Measurements from ENCODE around the gene SLC15A3. TPM values are rescaled to one million over a fixed set of nuclear protein-coding genes. Genes with fewer than 3 reads are reported as not detected.

The SLC15A3 gene
- total RNA-seq, 2 experiments from 2014 or later, result 3.9 to 4.7 TPM

DNA sequence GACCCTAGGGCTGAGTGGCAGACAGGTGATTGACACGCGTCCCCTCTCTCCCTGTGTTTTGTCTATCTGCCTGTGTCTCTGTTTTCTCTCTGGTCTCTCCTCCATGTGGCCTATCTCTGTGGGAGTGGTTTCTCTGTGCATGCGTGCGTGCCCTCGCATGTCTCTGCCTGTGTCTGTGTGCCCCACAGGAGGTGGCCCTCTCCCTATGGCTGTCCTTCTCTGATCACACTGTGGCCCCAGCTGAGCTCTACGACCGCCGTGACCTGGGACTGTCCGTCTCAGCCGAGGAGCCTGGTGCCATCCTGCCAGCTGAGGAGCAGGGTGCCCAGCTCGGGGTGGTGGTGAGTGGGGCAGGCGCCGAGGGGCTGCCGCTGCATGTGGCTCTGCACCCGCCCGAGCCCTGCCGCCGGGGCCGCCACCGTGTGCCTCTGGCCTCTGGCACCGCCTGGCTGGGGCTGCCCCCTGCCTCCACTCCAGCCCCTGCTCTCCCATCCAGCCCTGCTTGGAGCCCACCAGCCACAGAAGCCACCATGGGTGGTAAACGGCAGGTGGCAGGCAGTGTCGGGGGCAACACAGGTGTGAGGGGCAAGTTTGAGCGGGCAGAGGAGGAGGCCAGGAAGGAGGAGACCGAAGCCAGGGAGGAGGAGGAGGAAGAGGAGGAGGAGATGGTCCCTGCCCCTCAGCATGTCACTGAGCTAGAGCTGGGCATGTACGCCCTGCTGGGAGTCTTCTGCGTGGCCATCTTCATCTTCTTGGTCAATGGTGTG is 16.1 kb downstream of the SLC15A3 start:
- Mint-ChIP-seq H3K4me1 (ENCODE audit: low read depth) (no peaks in the 10 kb centered on the region), H3K4me3 (no peak overlapping the region), H3K27me3 (peaks cover 1% of the 10 kb centered on the region), H3K9me3 (no peaks in the 10 kb centered on the region), H3K36me3 (ENCODE audit: low read depth) (no peaks in the 10 kb centered on the region), H3K27ac (no peak overlapping the region)
- CTCF ChIA-PET, result no interaction called here
- DNase-seq (no peak), ATAC-seq (no peak)
- TF ChIP-seq, protein P1, sequence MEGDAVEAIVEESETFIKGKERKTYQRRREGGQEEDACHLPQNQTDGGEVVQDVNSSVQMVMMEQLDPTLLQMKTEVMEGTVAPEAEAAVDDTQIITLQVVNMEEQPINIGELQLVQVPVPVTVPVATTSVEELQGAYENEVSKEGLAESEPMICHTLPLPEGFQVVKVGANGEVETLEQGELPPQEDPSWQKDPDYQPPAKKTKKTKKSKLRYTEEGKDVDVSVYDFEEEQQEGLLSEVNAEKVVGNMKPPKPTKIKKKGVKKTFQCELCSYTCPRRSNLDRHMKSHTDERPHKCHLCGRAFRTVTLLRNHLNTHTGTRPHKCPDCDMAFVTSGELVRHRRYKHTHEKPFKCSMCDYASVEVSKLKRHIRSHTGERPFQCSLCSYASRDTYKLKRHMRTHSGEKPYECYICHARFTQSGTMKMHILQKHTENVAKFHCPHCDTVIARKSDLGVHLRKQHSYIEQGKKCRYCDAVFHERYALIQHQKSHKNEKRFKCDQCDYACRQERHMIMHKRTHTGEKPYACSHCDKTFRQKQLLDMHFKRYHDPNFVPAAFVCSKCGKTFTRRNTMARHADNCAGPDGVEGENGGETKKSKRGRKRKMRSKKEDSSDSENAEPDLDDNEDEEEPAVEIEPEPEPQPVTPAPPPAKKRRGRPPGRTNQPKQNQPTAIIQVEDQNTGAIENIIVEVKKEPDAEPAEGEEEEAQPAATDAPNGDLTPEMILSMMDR (IDR thresholded peaks at IDR 0.05), result no peak
- POLR2A ChIA-PET, result interaction anchor here (1.0 to 1.5 kb wide), 4 partner anchors 10 to 20 kb away, joined by 3 to 5 read pairs (median 3); no protein-coding TSS in a partner anchor
- intact Hi-C loops (cut with micrococcal nuclease), result no loop called here

DNA sequence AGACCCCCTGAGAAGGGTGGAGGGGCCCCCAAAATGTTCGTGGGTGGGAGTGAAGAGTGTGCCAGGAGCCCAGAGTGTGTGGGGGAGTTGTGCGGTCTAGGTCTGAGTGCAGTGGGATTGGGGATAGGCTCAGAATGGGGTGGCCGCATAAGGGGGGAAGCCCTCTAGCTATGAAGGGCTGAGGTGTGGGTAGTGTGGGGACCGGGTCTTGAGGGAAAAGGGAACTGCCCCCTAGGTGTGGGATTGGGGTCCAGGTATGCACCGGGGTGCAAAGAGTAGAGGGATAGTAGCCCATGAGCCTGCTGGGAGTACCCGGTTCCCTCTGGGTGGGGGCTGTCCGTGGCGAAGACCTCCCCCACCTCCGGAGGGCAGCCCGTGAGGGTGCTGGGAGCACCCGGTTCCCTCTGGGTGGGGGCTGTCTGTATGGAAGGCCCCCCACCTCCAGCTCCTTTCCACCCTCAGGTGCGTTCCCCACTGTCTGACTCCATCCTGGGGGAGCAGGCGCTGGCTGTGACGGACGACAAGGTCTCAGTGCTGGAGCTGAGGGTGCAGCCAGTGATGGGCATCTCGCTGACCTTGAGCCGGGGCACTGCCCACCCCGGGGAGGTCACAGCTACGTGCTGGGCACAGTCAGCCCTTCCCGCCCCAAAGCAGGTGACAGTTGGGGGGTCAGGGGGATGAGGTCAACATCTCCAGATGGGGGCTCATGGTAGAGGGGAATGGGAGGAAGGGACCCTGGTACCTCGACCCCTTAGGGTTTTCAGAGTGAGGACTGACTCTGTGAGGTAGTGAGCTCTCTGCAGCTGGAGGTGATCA is 17.0 kb downstream of the SLC15A3 start:
- POLR2A ChIA-PET, result interaction anchor here (1.0 to 1.5 kb wide), 4 partner anchors 11 to 20 kb away, joined by 3 to 5 read pairs (median 3); no protein-coding TSS in a partner anchor
- CTCF ChIA-PET, result no interaction called here
- intact Hi-C loops (cut with micrococcal nuclease), result no loop called here

DNA sequence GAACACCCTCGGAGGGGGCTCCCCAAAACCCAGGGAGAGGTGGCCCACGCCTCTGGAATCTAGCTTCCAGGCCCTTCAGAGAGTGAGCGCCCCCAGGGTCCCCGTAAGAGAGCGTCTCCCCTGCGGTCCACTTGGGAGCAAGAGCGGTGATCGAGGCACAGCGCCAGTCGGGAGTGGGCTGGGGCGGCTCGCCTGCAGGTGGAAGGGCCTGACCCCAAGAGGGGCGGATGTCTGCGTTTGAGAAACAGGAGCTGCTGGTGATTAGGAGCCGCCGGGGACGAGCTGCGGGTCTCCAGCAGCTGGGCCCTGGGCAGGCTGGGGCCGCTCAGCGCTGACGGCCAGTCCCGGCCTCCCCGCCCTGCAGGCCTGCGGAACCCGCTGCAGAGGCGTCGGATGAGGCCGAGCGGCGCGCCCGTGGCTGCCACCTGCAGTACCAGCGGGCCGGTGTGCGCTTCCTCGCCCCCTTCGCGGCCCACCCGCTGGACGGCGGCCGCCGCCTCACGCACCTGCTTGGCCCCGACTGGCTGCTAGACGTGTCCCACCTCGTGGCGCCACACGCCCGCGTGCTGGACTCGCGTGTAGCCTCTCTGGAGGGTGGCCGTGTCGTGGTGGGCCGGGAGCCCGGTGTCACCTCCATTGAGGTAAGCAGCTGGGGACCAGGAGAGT is 17.7 kb downstream of the SLC15A3 start:
- ChIA-PET CTCF (no interaction called here), POLR2A (interaction anchor here (0.7 to 1.5 kb wide), 3 partner anchors 10 to 114 kb away, joined by 3 read pairs; no protein-coding TSS in a partner anchor)
- Mint-ChIP-seq H3K9me3 (no peaks in the 10 kb centered on the region), H3K4me1 (ENCODE audit: low read depth) (no peaks in the 10 kb centered on the region), H3K27me3 (peaks cover 3% of the 10 kb centered on the region), H3K4me3 (no peak overlapping the region), H3K36me3 (ENCODE audit: low read depth) (no peaks in the 10 kb centered on the region), H3K27ac (no peak overlapping the region)
- TF ChIP-seq, protein P1 (IDR thresholded peaks at IDR 0.05), result no peak
- intact Hi-C loops (cut with micrococcal nuclease), result no loop called here
- DNase-seq, result no peak
- no peak for ATAC-seq

More for the DNA sequence above, 17.0 kb downstream of the SLC15A3 start:
- Mint-ChIP-seq H3K27me3 (peaks cover 1% of the 10 kb centered on the region), H3K36me3 (ENCODE audit: low read depth) (no peaks in the 10 kb centered on the region), H3K27ac (no peak overlapping the region), H3K4me1 (ENCODE audit: low read depth) (no peaks in the 10 kb centered on the region), H3K9me3 (no peaks in the 10 kb centered on the region), H3K4me3 (no peak overlapping the region)
- DNase-seq (no peak), ATAC-seq (no peak)
- TF ChIP-seq, protein P1 (IDR thresholded peaks at IDR 0.05), result no peak

DNA sequence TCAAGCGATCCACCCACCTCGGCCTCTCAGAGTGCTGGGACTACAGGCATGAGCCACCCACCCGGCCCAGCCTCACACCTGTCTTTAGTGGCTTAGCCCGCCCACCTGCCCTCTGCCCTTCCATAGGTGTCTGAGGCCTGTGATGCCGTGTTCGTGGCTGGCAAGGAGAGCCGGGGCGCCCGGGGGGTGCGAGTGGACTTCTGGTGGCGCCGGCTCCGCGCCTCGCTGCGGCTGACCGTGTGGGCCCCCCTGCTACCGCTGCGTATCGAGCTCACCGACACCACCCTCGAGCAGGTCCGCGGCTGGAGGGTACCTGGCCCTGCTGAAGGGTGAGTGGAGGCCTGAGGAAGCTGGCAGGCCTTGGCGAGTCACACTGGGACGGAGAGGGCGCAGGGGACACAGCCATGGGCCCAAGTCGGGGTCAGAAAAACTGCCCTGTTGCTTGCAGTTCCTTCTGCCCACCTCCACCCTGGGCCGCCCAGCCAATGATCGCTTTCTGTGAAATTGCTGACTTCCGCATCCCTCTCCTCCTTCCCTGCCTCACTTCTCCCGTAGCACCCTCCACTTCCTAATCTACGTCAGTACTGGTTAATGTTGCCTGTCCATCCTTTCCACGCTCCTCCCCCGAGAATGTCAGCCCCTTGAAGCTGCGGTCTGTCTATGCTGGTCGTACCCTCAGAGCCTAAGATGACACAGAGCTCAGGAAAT is 18.4 kb downstream of the SLC15A3 start:
- intact Hi-C loops (cut with micrococcal nuclease), result no loop called here
- no peak overlapping the region for H3K4me3 Mint-ChIP-seq
- H3K27me3 Mint-ChIP-seq, result peaks cover 3% of the 10 kb centered on the region
- DNase-seq (no peak), ATAC-seq (no peak)
- ChIA-PET POLR2A (interaction anchor here (0.7 to 1.4 kb wide), 2 partner anchors 15 to 115 kb away, joined by 3 read pairs; no protein-coding TSS in a partner anchor), CTCF (no interaction called here)
- H3K36me3 Mint-ChIP-seq (ENCODE audit: low read depth), result no peaks in the 10 kb centered on the region
- TF ChIP-seq, protein P1 (IDR thresholded peaks at IDR 0.05), result no peak
- no peak overlapping the region for H3K27ac Mint-ChIP-seq
- no peaks in the 10 kb centered on the region for H3K9me3 Mint-ChIP-seq
- no peaks in the 10 kb centered on the region for H3K4me1 Mint-ChIP-seq (ENCODE audit: low read depth)
